ENCODE measurements around the gene DGKZ.
"Not testable (repeated sequence)": the region's sequence is repeated elsewhere in the genome, so short reads cannot be mapped to it uniquely, and the experiment has no call there.

The DGKZ gene

GRCh38 chr11:46366260-46366659 is 19.0 kb downstream of the DGKZ start:
- no peak for DNase-seq (ENCODE audit: low read depth, low spot score)

- DNase-seq (ENCODE audit: low read depth, low spot score), result no peak
Measured at GRCh38 chr11:46366661-46367161, 19.4 kb downstream of the DGKZ start.

- peak; percentile 74 for DNase-seq (ENCODE audit: low read depth, low spot score)
Measured at GRCh38 chr11:46367244-46367915, 20.1 kb downstream of the DGKZ start.

GRCh38 chr11:46367916-46368267 is 20.6 kb downstream of the DGKZ start:
- DNase-seq (ENCODE audit: low read depth, low spot score), result no peak

GRCh38 chr11:46369458-46370152 is 22.3 kb downstream of the DGKZ start:
- DNase-seq (ENCODE audit: low read depth, low spot score), result peak; percentile 90

- DNase-seq (ENCODE audit: low read depth, low spot score), result no peak
Measured at GRCh38 chr11:46370253-46370652, 23.0 kb downstream of the DGKZ start.

GRCh38 chr11:46371262-46371661 is 24.0 kb downstream of the DGKZ start:
- not testable (repeated sequence) for DNase-seq (ENCODE audit: low read depth, low spot score)

GRCh38 chr11:46372086-46372485 is 24.8 kb downstream of the DGKZ start:
- no peak for DNase-seq (ENCODE audit: low read depth, low spot score)

GRCh38 chr11:46372501-46372900 is 25.2 kb downstream of the DGKZ start:
- DNase-seq (ENCODE audit: low read depth, low spot score), result not testable (repeated sequence)

GRCh38 chr11:46373787-46374740 is 26.8 kb downstream of the DGKZ start:
- DNase-seq (ENCODE audit: low read depth, low spot score), result no peak

GRCh38 chr11:46374815-46375214 is 27.6 kb downstream of the DGKZ start:
- DNase-seq (ENCODE audit: low read depth, low spot score), result no peak

- DNase-seq (ENCODE audit: low read depth, low spot score), result no peak
Measured at GRCh38 chr11:46375392-46376101, 28.3 kb downstream of the DGKZ start.

- no peak for DNase-seq (ENCODE audit: low read depth, low spot score)
Measured at GRCh38 chr11:46376258-46377050, 29.2 kb downstream of the DGKZ start.

GRCh38 chr11:46377290-46377689 is 30.0 kb downstream of the DGKZ start:
- no peak for DNase-seq (ENCODE audit: low read depth, low spot score)

- DNase-seq (ENCODE audit: low read depth, low spot score), result no peak
Measured at GRCh38 chr11:46377831-46378230, 30.6 kb downstream of the DGKZ start.

- DNase-seq (ENCODE audit: low read depth, low spot score), result no peak
Measured at GRCh38 chr11:46378296-46378695, 31.0 kb downstream of the DGKZ start.

- DNase-seq (ENCODE audit: low read depth, low spot score), result no peak
Measured at GRCh38 chr11:46378811-46379481, 31.7 kb downstream of the DGKZ start.

GRCh38 chr11:46379482-46380293 is 32.4 kb downstream of the DGKZ start:
- not testable (repeated sequence) for DNase-seq (ENCODE audit: low read depth, low spot score)
